ENCODE measurements around the gene ATM. TPM values are rescaled to one million over a fixed set of nuclear protein-coding genes. Genes with fewer than 3 reads are reported as not detected.

The ATM gene
- total RNA-seq, 2 donors from 2014 or later: 128 to 134 TPM

- intact Hi-C loops (cut with DNase I): no loop called here
- DNase-seq: peak in 3 of 4 donors; percentile 28 to 47 (median 29)
- peak; percentile 38 for ATAC-seq
- H3K27ac ChIP-seq: no peak overlapping the region
- H3K9me3 ChIP-seq: no peaks in the 10 kb centered on the region
- TF ChIP-seq CTCF (IDR thresholded peaks at IDR 0.05) (no peak), POLR2A (IDR thresholded peaks at IDR 0.05) (no peak)
- H3K36me3 ChIP-seq (replicated peaks in 1 of 2; ENCODE audit: insufficient read depth in 1 of 2, low read depth in 2 of 2): no peaks in the 10 kb centered on the region
- H3K27me3 ChIP-seq: no peaks in the 10 kb centered on the region
- no peaks in the 10 kb centered on the region for H3K4me1 ChIP-seq
- 58 to 65% methylated on average over 6 of the region's 6 CpGs for WGBS, 2 donors
- no peak overlapping the region for H3K4me3 ChIP-seq
Observed at GRCh38 chr11:108398439-108398838, 175.6 kb downstream of the ATM start.

GRCh38 chr11:108402241-108402640, 179.4 kb downstream of the ATM start:
- TF ChIP-seq CTCF (IDR thresholded peaks at IDR 0.05) (no peak), POLR2A (IDR thresholded peaks at IDR 0.05) (no peak)
- no peak overlapping the region for H3K4me3 ChIP-seq
- intact Hi-C loops (cut with DNase I): no loop called here
- WGBS, 2 donors: 89 to 92% methylated on average over 1 of the region's 1 CpG
- no peaks in the 10 kb centered on the region for H3K27me3 ChIP-seq
- no peak for ATAC-seq
- H3K36me3 ChIP-seq (replicated peaks in 1 of 2; ENCODE audit: insufficient read depth in 1 of 2, low read depth in 2 of 2): no peaks in the 10 kb centered on the region
- H3K9me3 ChIP-seq: no peaks in the 10 kb centered on the region
- no peak overlapping the region for H3K27ac ChIP-seq
- no peak for DNase-seq
- no peaks in the 10 kb centered on the region for H3K4me1 ChIP-seq

GRCh38 chr11:108403052-108403451, 180.2 kb downstream of the ATM start:
- H3K4me3 ChIP-seq: no peak overlapping the region
- no peak for TF ChIP-seq POLR2A (IDR thresholded peaks at IDR 0.05)
- TF ChIP-seq CTCF (IDR thresholded peaks at IDR 0.05): no peak
- intact Hi-C loops (cut with DNase I): no loop called here
- H3K9me3 ChIP-seq: no peaks in the 10 kb centered on the region
- no peak overlapping the region for H3K27ac ChIP-seq
- ATAC-seq (no peak), DNase-seq (no peak)
- H3K27me3 ChIP-seq: no peaks in the 10 kb centered on the region
- no peaks in the 10 kb centered on the region for H3K36me3 ChIP-seq (replicated peaks in 1 of 2; ENCODE audit: insufficient read depth in 1 of 2, low read depth in 2 of 2)
- WGBS, 2 donors: 38 to 51% methylated on average over 1 of the region's 1 CpG
- no peaks in the 10 kb centered on the region for H3K4me1 ChIP-seq

GRCh38 chr11:108405706-108406105, 182.8 kb downstream of the ATM start:
- no peaks in the 10 kb centered on the region for H3K4me1 ChIP-seq
- intact Hi-C loops (cut with DNase I): no loop called here
- ATAC-seq (no peak), DNase-seq (no peak)
- no peak overlapping the region for H3K27ac ChIP-seq
- H3K4me3 ChIP-seq: no peak overlapping the region
- 85 to 92% methylated on average over 1 of the region's 1 CpG for WGBS, 2 donors
- no peaks in the 10 kb centered on the region for H3K9me3 ChIP-seq
- no peaks in the 10 kb centered on the region for H3K36me3 ChIP-seq (replicated peaks in 1 of 2; ENCODE audit: insufficient read depth in 1 of 2, low read depth in 2 of 2)
- no peaks in the 10 kb centered on the region for H3K27me3 ChIP-seq
- TF ChIP-seq POLR2A (IDR thresholded peaks at IDR 0.05): no peak
- TF ChIP-seq CTCF (IDR thresholded peaks at IDR 0.05): no peak

GRCh38 chr11:108414958-108415357, 192.1 kb downstream of the ATM start:
- Histone ChIP-seq H3K9me3 (no peaks in the 10 kb centered on the region), H3K27ac (no peak overlapping the region), H3K4me3 (no peak overlapping the region), H3K27me3 (no peaks in the 10 kb centered on the region), H3K36me3 (replicated peaks in 1 of 2; ENCODE audit: insufficient read depth in 1 of 2, low read depth in 2 of 2) (no peaks in the 10 kb centered on the region), H3K4me1 (no peaks in the 10 kb centered on the region)
- DNase-seq (no peak), ATAC-seq (no peak)
- TF ChIP-seq CTCF (IDR thresholded peaks at IDR 0.05) (no peak), POLR2A (IDR thresholded peaks at IDR 0.05) (no peak)
- intact Hi-C loops (cut with DNase I): no loop called here

All from body of pancreas (tissue), 4 donors.